Lower leg skin (tissue), 3 donors: ENCODE results near the gene RPL36A.

ENCODE experiments used
- POLR2A ChIP-seq, 2 donors: fragments of 450-650 bp; IDR thresholded peaks; one replicate each; pipeline ENCODE4 v1.6.1; 2016 to 2017; ENCODE audit warnings: antibody characterized with exemption in 2 of 2, mild to moderate bottlenecking in 1 of 2, moderate library complexity in 1 of 2
- TF ChIP-seq, protein P1 (sequence below), 3 donors: fragments of 450-650 bp; IDR thresholded peaks; one replicate each; pipeline ENCODE4 v1.5.1; 2016; ENCODE audit warnings: antibody characterized with exemption in 3 of 3, mild to moderate bottlenecking in 3 of 3, moderate library complexity in 2 of 3

DNA sequence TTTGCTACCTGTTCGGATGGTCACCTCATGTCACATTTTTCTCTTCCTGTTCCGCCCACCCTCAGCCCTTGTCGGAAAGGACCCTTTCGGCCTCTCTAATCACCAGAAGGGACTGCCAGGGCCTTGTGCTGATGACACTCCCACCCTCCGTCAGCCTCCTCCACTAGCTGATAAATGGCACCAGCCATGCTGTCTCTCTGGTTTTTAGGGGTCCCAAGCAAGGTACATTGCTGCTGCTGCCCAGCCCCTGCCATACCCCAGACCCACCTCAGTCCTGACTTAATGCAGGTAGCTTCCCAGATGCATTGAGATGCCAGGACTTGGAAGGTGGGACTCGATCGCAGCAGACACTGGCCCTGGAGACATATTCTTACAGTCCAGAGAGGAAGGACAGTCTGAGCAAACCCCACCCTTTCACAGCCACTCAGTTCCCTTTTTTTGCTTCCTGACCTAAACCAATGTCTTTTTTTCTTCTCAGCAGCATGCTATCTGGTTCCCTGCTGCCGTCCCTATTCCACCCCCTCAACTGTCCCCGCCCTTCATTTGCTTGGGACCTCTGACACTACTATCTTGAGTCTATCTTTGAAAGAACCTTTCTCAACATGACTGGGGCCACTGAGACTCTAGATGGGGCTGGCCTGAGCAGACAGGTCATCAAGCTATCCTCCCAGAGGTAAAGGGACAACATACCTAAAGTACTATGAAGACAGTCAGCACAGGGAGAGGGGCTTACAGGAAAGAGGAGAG, 4.8 kb upstream of the RPL36A start, which contains the start of gene BTK:
- TF ChIP-seq, protein P1, sequence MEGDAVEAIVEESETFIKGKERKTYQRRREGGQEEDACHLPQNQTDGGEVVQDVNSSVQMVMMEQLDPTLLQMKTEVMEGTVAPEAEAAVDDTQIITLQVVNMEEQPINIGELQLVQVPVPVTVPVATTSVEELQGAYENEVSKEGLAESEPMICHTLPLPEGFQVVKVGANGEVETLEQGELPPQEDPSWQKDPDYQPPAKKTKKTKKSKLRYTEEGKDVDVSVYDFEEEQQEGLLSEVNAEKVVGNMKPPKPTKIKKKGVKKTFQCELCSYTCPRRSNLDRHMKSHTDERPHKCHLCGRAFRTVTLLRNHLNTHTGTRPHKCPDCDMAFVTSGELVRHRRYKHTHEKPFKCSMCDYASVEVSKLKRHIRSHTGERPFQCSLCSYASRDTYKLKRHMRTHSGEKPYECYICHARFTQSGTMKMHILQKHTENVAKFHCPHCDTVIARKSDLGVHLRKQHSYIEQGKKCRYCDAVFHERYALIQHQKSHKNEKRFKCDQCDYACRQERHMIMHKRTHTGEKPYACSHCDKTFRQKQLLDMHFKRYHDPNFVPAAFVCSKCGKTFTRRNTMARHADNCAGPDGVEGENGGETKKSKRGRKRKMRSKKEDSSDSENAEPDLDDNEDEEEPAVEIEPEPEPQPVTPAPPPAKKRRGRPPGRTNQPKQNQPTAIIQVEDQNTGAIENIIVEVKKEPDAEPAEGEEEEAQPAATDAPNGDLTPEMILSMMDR (IDR thresholded peaks at IDR 0.05) = no peak
- no peak for TF ChIP-seq POLR2A (IDR thresholded peaks at IDR 0.05)
